SIG-M5 treated with dmso at 0.1 percent for 504 hours (cell line): ENCODE data around the gene PTPRN2.
"Not testable (repeated sequence)": the region's sequence is repeated elsewhere in the genome, so short reads cannot be mapped to it uniquely, and the experiment has no call there.

Source experiments
- DNase-seq: peaks from one replicate; lab custom pipeline; 2025; ENCODE audit not compliant: unreplicated experiment; lab: John Stamatoyannopoulos, UW

The PTPRN2 gene

DNA sequence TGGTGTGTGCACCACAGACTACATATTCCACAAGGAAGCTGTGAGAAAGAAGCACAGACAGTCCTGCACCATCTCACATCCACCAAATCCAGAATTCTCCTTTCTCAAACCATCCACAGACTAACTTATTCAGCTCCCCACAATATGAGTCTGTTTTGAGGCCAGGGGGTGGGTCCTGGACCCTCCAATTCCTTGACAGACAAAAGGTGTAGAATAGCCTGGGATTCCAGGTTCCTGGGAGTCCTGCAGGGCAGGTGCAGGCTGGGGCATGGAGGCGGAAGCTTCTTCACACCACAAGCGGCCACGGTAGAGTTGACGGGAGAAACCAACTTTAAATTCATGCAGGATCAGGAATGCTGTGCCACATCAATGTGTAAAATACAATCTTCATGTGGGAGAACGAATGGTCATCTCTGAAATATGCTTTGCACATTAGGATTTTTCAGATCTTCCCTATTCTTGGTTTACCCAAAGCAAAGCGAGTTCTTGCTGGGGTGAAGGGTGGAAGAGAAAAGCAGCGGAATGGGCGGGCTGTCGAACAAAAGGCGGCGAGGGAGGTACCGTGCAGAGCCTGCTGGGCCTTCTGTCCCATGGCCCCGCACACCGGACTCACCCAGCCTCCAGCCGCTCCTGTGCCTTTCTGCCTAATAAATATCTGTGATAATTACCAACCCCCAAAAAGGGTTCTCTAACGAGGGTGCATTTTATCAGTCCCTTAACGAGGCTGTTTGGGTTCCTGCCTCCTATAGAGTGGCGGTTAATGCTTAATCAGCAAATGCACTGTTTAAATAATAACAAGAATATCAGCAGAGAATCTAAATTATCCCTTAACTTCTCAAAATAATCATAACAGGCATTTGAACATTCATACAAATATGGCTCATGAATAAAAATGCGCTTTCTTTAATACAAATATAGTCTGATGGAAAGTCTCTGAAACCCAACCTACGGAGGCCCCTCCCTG is 736.9 kb downstream of the PTPRN2 start:
- no peak for DNase-seq

DNA sequence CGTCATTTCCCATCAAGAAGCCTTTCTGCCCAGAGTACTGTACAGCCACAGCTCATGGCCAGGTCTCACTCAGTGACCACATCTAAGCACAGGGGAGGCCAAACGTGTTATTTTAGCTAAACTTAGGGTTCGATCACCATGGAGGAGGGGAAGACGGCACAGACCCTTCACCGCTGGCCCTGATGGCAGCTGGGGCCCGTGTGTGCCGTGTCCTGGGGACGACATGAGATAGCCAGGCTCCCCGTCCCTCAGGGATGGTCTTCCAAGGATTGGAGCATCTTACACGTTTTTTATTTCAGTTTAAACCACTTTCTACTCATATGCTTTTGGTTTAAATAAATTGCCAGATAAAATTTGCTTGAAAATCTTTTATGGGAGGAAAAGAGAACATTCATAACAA is 737.9 kb downstream of the PTPRN2 start:
- no peak for DNase-seq

DNA sequence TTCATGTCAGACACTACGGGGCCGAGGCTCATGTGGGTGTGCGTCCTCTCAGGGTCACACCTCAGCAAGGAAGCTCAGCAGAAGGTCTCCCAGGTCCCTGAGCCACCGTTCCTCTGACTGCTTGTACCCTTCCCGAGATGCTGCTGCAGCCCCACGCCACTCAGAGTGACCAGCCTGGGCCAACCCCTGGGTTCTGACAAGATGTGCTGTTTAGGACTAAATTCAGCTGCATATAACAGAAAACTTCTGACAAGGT is 738.4 kb downstream of the PTPRN2 start:
- no peak for DNase-seq

DNA sequence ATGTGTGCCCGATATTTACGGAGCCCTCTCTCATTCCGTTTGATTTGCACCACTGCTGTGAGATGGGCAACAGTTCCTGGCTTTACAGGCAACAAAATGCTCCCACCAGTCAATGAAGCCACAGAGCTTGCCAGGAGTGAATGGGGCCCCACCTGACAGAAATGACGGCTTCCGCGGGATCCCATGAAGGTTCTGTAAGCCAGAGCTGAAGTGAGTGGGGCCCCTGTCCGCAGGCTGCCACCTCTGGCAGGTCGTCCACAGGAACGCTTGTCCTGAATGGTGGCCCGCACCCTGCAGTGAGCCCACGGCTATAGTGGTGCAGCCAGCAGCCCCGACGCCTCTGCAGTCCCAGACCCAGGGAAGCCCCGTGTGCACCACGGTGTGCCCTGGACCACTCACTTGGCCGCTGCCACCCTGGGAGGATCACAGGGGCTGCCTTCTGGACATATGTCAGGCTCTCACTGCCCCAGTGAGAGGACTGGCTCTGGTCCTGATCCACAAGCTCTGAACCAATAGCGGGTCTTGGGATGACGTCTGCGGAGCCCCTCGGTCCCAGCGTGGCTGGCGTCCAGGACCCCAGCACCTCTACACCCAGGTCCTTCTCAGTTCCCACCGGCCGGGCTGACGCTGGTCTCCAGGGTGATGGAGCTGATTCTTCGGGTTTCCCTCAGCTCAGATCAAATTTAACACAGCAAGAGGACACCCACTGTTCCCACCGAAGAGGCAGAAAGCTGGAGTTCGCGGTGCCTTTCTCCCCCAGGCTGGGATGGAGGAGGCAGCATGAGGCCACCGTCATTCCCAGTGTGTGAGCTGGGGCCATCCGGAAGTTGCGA is 738.9 kb downstream of the PTPRN2 start:
- no peak for DNase-seq

DNA sequence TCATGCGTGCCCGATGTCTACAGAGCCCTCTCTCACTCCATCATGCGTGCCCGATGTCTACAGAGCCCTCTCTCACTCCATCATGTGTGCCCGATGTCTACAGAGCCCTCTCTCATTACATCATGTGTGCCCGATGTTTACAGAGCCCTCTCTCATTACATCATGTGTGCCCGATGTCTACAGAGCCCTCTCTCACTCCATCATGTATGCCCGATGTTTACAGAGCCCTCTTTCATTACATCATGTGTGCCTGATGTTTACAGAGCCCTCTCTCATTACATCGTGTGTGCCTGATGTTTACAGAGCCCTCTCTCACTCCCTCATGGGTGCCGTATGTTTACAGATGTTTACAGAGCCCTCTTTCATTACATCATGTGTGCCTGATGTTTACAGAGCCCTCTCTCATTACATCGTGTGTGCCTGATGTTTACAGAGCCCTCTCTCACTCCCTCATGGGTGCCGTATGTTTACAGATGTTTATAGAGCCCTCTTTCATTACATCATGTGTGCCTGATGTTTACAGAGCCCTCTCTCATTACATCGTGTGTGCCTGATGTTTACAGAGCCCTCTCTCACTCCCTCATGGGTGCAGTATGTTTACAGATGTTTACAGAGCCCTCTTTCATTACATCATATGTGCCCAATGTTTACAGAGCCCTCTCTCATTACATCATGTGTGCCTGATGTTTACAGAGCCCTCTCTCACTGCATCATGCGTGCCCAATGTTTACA is 739.7 kb downstream of the PTPRN2 start:
- not testable (repeated sequence) for DNase-seq

DNA sequence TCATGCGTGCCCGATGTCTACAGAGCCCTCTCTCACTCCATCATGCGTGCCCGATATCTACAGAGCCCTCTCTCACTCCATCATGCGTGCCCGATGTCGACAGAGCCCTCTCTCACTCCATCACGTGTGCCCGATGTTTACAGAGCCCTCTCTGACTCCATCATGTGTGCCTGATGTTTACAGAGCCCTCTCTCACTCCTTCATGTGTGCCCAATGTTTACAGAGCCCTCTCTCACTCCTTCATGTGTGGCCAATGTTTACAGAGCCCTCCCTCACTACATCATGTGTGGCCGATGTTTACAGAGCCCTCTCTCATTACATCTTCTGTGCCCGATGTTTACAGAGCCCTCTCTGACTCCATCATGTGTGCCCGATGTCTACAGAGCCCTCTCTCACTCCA is 740.9 kb downstream of the PTPRN2 start:
- not testable (repeated sequence) for DNase-seq

DNA sequence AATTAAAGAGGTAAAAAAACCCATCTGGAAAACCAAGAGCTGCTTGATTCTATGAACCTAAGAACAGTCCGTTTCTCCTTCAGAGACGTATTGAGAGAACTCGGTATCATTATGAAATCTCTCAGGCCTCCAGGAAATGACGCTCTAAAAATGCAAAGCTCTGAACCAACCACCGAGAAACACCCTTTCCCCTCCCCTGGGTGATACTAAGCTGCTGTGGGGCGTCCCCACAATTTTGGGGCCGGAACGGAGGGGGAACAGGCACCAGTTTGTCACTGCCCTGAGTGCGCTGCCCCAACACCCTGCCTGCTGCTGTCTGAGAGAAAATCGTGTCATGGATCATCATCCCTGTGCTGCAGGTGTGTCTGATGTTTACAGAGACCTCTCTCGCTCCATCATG is 741.4 kb downstream of the PTPRN2 start:
- no peak for DNase-seq

DNA sequence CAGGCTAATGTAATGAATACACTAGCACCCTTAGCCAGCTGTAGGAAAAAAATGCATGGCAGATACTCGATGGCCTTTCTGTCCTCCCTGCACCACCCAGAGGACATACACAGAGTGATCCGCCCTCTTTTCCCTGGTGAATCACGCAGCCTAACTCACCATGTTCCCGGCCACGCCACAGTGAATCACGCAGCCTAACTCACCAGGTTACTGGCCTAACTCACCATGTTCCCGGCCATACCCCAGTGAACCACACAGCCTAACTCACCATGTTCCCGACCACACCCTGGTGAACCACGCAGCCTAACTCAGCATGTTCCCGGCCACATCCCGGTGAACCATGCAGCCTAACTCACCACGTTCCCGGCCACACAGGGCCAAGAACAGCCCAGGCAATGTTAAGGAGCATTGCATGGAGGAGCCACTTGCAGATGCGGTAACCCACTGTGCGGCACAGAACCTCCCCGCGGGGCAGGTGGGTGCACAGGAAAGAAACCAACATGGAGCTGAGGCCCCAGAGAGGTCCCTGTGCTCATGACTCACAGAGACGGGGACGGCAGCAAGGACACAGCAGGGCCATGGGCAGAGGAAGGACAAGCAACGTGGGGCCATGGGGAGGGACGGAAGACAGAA is 742.3 kb downstream of the PTPRN2 start:
- no peak for DNase-seq

DNA sequence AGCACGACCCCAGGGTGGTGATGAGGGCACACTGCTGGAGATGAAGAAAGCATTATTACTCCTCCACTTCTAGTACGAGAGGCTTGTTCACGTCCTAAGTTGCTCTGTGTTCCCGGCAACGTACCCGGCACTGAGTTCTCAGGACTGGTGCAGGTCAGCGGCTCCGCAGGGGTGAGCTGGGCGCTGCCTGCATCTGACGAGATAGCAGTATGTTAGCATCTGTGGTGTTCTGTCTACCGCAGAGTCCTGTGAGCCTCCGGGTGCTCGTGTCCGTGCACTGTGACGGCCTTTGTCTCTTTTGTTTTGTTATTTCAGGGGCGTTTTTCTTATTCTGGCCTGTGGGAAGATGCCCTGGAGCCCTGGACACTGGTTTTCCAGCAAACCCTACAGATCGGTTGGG is 743.0 kb downstream of the PTPRN2 start:
- no peak for DNase-seq

DNA sequence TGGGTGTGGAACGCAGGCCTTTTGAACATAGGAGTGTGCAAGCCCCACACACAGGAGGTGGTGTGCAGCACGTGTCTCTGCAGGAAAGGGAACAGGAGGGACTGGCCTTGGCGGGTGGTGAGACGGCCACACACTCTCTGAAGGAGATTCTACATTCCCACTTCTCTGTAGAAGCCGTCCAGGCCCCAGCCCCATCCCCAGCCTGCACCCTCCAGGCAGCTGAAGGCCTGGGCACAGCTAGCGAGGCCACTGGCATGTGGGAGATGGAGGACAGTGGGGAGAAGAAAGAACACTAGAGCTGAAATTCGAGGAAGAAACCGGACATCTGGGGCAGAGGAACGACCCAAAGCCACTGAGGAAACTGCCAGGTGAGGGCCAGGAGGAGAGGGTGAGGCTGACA is 743.5 kb downstream of the PTPRN2 start:
- DNase-seq: no peak

DNA sequence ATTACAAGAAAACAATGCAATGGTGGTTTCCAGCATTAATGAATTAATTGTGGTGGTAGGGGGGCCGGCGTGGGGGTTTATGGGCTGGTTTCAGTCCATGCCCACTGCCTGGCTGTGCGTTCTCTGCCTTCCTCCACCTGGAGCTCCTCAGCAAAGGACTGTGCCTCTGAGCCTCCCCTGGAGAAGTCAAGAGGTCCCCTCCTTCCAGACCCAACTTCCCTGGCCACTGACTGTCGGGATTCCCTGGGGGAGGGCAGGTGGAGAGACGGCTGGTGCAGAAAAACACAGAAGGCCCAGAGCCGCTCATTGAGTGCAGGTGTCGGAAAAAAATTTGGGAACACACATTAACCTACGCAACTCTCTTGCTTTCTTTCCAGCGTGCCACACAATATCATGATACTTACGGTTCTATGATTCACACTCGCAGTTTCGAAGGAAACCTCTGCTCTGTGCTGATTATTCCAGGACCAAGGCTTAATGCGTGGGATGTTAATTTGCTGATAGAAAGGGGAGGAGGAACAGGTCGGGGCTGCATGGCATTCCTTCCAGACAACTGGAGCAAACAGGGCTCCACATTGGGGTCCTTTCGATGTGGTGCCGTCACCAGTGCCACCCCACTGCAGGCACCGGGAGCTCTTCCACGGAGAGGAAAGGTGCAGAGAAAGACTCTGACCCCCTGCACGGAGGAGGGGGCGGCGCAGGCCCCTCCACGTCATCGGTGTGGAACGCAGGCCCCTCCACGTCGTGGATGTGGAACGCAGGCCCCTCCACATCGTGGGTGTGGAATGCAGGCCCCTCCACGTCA is 744.1 kb downstream of the PTPRN2 start:
- DNase-seq: no peak

DNA sequence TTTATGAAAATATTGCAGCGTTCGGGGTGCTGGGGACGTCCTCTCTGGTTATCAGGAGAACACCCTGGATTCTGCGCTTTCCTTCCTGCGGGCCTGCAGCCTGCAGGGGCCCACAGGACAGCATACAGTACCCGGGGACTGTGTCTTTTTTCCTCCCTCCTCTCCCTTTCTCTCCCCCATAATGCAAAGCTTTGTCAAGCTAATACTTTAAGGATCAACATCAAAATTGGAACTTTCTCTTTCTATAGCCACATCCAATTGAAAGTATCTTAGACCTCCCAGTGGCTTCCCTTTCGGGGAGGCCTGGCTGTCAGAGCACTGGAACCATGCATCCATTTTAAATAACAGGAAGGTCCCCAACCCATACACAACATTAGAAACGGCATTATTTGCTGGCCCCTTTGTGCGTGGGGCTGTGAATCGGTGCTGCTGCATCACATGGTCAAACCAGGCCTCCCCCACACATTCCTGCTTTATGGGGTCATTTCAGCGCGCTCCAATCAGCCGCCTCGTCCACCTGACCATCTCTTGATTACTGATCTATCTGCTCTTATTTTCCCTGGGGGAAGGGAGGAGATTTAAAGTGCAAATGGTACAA is 745.8 kb downstream of the PTPRN2 start:
- no peak for DNase-seq

DNA sequence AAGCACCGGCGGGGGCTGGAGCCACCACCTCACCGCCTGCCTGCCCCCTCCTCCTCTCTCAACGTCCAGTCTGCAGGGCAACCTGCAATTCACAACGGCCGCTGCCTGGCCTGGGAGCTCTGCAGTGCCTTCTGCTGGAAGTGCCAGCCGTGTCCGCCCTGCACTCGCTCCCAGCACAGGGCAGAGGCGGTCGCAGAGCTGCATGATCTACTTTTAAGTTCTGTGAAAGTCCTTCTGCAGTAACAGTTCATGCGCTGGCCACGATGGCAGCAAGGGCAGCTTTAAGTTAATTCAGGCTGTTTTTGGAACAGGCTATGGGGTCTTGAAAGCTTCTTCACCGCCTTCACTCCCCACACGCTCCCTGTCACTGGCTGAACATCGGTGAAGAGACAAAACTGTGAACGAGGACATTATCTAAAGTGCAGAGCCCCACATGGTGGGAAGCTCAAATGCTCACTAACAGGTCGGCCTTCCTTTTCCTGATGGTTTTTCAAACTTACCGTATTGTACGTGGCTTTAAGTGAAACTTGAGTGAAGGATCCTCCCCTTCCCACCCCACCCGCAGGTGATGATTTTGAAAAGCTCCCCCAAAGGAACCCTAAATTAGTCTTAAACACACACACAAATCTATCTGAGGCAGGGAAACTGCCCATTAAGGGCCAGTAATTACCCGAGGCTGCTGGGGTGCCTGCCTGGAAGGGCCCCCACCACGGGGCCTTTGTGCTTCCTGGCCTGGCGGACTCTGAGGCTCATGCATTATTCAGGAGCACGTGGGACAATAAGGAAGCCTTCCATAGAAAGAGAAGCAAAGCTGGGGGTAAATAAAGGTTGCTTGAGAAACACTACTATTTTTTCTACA is 746.5 kb downstream of the PTPRN2 start:
- no peak for DNase-seq

DNA sequence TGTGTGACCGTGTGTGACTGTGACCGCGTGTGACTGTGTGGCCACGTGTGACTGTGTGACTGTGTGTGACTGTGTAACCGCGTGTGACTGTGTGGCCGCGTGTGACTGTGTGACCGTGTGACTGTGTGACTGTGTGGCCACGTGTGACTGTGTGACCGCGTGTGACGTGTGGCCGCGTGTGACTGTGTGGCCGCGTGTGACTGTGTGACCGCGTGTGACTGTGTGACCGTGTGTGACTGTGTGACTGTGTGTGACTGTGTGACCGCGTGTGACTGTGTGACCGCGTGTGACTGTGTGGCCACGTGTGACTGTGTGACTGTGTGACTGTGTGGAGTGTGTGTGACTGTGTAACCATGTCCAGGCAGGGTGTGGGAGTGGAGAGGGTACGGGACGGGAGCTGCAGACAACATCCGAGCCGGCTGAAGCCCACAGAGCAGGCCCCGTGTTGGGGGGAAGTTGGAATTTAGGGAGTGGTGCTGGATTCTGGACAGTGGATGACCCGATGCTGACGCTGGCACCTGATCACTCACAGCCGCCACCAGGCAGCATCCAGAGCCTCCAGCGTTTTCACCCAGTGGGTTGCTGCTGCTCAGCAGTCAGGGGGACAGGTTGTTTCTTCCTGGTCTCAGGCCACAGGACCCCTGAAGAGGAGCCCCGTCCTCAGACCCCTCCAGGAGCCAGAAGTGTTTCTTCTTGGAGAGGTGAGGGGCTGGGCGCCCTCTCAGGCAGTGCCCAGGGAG is 747.3 kb downstream of the PTPRN2 start:
- no peak for DNase-seq

DNA sequence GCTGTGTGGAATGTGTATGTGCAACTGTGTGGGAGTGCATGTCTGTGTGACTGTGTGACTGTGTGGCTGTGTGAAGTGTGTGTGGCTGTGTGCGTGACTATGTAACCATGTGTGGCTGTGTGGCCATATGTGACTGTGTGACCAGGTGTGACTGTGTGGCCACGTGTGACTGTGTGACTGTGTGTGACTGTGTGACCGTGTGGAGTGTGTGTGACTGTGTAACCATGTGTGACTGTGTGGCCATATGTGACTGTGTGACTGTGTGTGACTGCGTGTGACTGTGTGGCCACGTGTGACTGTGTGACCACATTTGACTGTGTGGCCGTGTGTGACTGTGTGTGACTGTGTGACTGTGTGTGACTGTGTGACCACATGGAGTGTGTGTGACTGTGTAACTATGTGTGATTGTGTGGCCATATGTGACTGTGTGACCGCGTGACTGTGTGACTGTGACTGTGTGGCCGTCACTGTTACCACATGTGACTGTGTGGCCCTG is 747.9 kb downstream of the PTPRN2 start:
- DNase-seq: no peak

DNA sequence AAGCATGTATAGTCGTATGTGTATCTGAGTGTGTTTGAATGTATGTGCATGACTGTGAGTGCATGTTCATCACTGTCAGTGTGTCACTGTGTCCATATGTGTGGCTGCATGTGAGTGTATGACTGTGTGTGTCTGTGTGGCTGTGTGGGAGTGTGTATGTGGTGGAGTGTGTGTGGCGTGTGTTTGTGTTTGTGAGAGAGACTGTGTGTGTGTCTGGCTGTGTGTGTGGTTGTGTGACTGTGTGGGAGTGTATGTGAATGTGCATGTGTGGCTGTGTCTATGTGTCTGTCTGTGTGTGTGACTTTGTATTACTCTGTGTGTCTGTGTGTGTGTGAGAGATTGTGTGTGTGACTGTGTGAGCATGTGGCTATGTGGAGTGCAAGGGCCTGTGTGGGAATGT is 748.4 kb downstream of the PTPRN2 start:
- DNase-seq: no peak

DNA sequence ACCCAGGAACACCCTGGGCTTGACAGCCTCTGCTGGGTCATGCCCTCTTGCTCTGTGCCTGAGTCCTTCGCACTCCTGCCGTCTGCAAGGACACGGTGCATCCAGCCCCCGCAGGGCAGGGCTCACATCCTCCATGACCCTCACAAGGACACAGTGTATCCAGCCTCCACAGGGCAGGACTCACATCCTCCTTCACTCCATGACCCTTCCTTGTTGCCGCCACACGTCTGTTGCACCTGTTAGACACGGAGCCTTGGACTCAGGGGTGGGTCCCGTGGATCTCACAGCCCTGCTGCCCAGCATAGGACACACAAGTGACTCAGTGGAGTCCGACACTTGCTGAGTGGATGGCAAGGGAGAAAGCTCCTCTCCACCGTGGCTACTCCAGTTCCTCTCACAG is 750.1 kb downstream of the PTPRN2 start:
- no peak for DNase-seq

DNA sequence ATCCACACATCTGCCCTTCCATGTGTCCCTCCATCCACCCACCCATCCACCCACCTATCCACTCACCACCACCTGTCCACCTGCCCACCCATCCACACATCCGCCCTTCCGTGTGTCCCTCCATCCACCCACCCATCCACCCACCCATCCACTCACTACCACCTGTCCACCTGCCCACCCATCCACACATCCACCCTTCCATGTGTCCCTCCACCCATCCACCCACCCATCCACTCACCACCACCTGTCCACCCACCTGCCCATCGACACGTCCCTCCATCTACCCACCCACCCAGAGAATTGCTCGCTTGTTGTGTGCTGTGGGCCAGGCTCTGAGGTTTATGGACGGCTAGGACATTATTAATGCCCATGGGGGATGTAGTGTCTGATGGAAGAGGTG is 750.6 kb downstream of the PTPRN2 start:
- DNase-seq: no peak
